ENCODE results near the gene ARL6.

ARL6 gene

GRCh38 chr3:97795951-97796350 is 31.4 kb downstream of the ARL6 start:
- no peaks in the 10 kb centered on the region for H3F3A ChIP-seq (ENCODE audit: insufficient read depth)
- no peak overlapping the region for H2AFZ ChIP-seq (ENCODE audit: low read depth, low read length, severe bottlenecking)
- H3K79me2 ChIP-seq (ENCODE audit: insufficient read depth, low read length) = no peaks in the 10 kb centered on the region
- H3K9me3 ChIP-seq (ENCODE audit: insufficient read depth, low read length) = no peaks in the 10 kb centered on the region
- no peak overlapping the region for H3K4me3 ChIP-seq (ENCODE audit: insufficient read depth, low read length, poor library complexity, severe bottlenecking)
- H3K9ac ChIP-seq (ENCODE audit: low read length) = no peak overlapping the region
- H3K27ac ChIP-seq (ENCODE audit: low read depth, low read length) = no peak overlapping the region
- H3K4me2 ChIP-seq (ENCODE audit: low read depth, low read length, poor library complexity, severe bottlenecking) = no peak overlapping the region
- H4K20me1 ChIP-seq (ENCODE audit: low read depth, low read length) = no peaks in the 10 kb centered on the region
- H3K9me2 ChIP-seq (replicated peaks; ENCODE audit: insufficient read depth, low read length) = no peaks in the 10 kb centered on the region
- H3K36me3 ChIP-seq (ENCODE audit: low read length) = no peaks in the 10 kb centered on the region
- H3K27me3 ChIP-seq (ENCODE audit: low read length) = no peaks in the 10 kb centered on the region
- TF ChIP-seq EZH2phosphoT487 (conservative IDR thresholded peaks at IDR 0.05; ENCODE audit: low read length) (no peak), CTCF (IDR thresholded peaks at IDR 0.05; ENCODE audit: insufficient read depth, low read length, poor library complexity, severe bottlenecking) (no peak)

- Histone ChIP-seq H2AFZ (ENCODE audit: low read depth, low read length, severe bottlenecking) (no peak overlapping the region), H4K20me1 (ENCODE audit: low read depth, low read length) (no peaks in the 10 kb centered on the region), H3K4me2 (ENCODE audit: low read depth, low read length, poor library complexity, severe bottlenecking) (no peak overlapping the region), H3F3A (ENCODE audit: insufficient read depth) (no peaks in the 10 kb centered on the region), H3K4me3 (ENCODE audit: insufficient read depth, low read length, poor library complexity, severe bottlenecking) (no peak overlapping the region), H3K36me3 (ENCODE audit: low read length) (no peaks in the 10 kb centered on the region; the same call in 1 of the 2 replicates), H3K9me2 (replicated peaks; ENCODE audit: insufficient read depth, low read length) (no peaks in the 10 kb centered on the region), H3K79me2 (ENCODE audit: insufficient read depth, low read length) (no peaks in the 10 kb centered on the region), H3K27ac (ENCODE audit: low read depth, low read length) (no peak overlapping the region), H3K27me3 (ENCODE audit: low read length) (no peaks in the 10 kb centered on the region), H3K9ac (ENCODE audit: low read length) (no peak overlapping the region), H3K9me3 (ENCODE audit: insufficient read depth, low read length) (no peaks in the 10 kb centered on the region)
- no peak for TF ChIP-seq CTCF (IDR thresholded peaks at IDR 0.05; ENCODE audit: insufficient read depth, low read length, poor library complexity, severe bottlenecking)
- no peak for TF ChIP-seq EZH2phosphoT487 (conservative IDR thresholded peaks at IDR 0.05; ENCODE audit: low read length)
Measured at GRCh38 chr3:97804471-97804870, 39.9 kb downstream of the ARL6 start.

- H2AFZ ChIP-seq (ENCODE audit: low read depth, low read length, severe bottlenecking) = no peak overlapping the region
- no peaks in the 10 kb centered on the region for H3K9me2 ChIP-seq (replicated peaks; ENCODE audit: insufficient read depth, low read length)
- H4K20me1 ChIP-seq (ENCODE audit: low read depth, low read length) = no peaks in the 10 kb centered on the region
- no peaks in the 10 kb centered on the region for H3K27me3 ChIP-seq (ENCODE audit: low read length)
- H3K9me3 ChIP-seq (ENCODE audit: insufficient read depth, low read length) = no peaks in the 10 kb centered on the region
- no peak overlapping the region for H3K4me3 ChIP-seq (ENCODE audit: insufficient read depth, low read length, poor library complexity, severe bottlenecking)
- H3K27ac ChIP-seq (ENCODE audit: low read depth, low read length) = no peak overlapping the region
- H3K4me2 ChIP-seq (ENCODE audit: low read depth, low read length, poor library complexity, severe bottlenecking) = no peak overlapping the region
- no peak overlapping the region for H3K9ac ChIP-seq (ENCODE audit: low read length)
- no peak for TF ChIP-seq CTCF (IDR thresholded peaks at IDR 0.05; ENCODE audit: insufficient read depth, low read length, poor library complexity, severe bottlenecking)
- no peak for TF ChIP-seq EZH2phosphoT487 (conservative IDR thresholded peaks at IDR 0.05; ENCODE audit: low read length)
- H3K36me3 ChIP-seq (ENCODE audit: low read length) = no peaks in the 10 kb centered on the region; the same call in 1 of the 2 replicates
- no peaks in the 10 kb centered on the region for H3F3A ChIP-seq (ENCODE audit: insufficient read depth)
- H3K79me2 ChIP-seq (ENCODE audit: insufficient read depth, low read length) = no peaks in the 10 kb centered on the region
Measured at GRCh38 chr3:97810779-97811390, 46.3 kb downstream of the ARL6 start.

Data from SU-DHL-6 (cell line).